ENCODE results near the gene ETV6.

Gene ETV6

DNA sequence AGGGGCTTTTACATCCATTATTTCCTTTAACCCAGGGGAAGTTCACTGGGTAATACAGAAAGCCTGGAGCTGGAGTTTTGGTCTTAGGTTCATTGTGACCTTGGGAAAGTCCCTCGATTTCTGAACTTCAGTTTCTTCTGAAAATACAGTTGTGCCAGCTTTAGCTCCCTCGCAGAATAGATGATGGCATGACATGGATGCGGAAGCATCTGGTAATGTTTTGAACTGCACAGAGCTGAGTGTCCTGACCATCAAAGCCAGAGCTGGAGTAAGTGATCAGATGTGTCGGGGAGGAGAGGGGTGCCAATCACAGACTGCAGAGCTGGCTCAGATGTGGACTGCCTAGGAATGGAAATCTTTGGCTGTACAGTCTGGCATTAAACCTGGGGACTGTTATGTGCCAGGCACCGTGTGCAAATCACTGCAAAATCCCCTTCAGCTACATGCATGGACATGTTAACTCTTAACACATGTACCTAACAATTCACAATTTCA, 180.9 kb downstream of the ETV6 start:
- no peak for DNase-seq (ENCODE audit: low read depth)

- DNase-seq (ENCODE audit: low read depth): no peak
These were observed 182.6 kb downstream of the ETV6 start for GRCh38 chr12:11832093-11832492.

DNA sequence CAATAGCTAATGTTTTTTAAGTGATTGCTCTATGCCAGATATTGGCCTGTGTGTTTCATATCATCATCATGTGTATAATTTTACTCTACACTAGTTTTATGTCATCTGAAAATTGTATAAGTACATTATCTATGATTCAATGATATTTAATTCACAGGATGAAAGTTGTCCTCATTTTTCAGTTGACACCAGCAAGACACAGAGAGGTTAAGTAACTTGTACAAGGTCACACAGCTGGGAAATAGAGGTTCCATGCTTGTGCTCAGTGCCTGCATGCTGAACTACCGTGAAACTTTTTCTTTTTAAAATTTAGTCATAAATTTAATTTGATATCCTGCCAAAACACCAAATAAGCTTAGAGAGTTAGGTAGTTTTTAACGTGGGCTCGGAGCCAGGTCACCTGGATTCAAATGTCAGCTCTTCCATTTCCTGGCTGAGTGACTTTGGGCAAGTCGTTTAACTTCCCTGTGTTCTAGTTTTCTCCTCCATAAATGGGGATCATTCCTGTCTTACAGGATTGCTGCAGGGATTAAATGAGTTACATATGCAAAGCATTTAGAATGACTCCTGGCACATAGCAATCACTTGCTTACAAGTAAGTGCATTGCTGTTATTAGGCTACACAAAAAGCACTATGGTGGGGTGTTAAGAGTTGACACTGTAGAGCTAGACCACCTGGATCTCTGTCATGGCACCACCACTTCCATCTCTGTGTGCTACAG, 183.9 kb downstream of the ETV6 start:
- no peak for DNase-seq (ENCODE audit: low read depth)

GRCh38 chr12:11834104-11834812, 184.8 kb downstream of the ETV6 start:
- no peak for DNase-seq (ENCODE audit: low read depth)

GRCh38 chr12:11834931-11835330, 185.5 kb downstream of the ETV6 start:
- no peak for DNase-seq (ENCODE audit: low read depth)

- peak; percentile 64 for DNase-seq (ENCODE audit: low read depth)
These were observed 187.0 kb downstream of the ETV6 start for GRCh38 chr12:11836282-11837151.

DNA sequence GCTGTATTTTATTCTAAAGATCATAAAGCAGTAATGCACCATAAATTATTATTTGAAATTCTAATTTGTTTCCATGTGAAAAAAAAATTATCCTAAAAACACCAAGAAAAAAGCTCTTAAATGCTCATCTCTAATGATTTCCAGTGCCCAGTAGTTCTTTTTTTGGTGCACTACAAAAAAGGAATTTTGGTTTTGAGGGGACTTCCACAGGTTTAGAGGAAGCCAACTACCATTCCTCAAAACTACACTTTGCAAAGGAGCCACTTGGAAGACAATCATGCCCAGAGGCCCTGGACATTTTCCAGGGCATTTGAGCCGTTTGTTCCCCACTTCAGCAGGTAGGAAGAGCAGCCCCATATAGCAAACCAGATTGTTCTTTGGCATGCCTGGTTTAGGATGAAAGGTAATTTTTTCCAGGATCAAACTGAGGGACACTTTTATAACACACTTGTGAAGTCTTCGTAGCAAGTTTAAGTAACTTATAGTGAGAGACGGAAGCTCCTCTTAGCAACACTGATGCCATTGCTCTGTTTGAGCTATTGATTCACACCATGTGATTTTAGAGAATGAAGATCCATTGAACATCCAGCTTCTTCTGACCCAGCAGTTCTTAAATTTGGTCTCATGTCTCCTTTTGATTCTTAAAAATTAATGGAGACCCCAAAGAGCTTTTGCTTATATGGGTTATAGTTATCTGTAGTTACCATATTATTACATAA, 187.9 kb downstream of the ETV6 start:
- DNase-seq (ENCODE audit: low read depth): no peak

GRCh38 chr12:11838403-11838802, 188.9 kb downstream of the ETV6 start:
- no peak for DNase-seq (ENCODE audit: low read depth)

GRCh38 chr12:11839091-11839641, 189.7 kb downstream of the ETV6 start:
- DNase-seq (ENCODE audit: low read depth): no peak

DNA sequence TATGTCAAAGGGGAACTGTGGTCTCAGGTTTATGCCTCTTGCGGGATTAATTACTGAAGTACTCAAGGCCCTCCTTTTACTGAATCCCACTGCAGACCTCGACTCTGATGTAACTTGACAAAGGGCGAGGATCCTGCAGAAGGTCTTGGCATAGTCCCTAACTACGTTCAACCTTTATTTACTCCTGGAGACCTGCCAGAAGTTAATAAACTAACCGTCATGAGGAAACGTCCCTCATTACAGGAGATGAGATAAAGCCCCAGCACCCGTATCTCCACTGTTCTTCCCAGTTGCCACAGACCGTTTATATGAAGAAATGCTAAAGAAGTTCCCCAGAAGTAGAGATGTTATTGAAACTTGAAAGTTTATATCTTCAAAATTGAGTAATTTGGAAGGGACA, 190.9 kb downstream of the ETV6 start:
- no peak for DNase-seq (ENCODE audit: low read depth)

DNA sequence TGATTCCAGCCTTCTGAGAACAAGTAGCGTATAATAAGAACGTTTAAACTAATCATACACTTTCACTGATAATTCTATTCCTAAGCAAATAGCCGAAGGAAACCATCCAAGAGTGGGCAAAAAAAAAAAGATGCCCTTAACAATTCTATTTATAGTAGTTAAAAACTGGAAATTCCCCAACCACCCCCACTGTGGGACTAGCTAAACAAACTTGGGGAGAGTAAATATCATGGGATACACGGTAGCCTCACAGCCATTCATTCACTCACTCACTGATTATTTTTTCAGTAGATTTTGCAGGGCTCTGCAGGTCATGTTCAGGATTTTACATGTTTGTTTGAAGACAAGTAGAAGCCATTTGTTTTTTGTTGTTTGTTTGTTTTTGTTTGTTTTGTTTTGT, 197.0 kb downstream of the ETV6 start:
- DNase-seq (ENCODE audit: low read depth): no peak

DNA sequence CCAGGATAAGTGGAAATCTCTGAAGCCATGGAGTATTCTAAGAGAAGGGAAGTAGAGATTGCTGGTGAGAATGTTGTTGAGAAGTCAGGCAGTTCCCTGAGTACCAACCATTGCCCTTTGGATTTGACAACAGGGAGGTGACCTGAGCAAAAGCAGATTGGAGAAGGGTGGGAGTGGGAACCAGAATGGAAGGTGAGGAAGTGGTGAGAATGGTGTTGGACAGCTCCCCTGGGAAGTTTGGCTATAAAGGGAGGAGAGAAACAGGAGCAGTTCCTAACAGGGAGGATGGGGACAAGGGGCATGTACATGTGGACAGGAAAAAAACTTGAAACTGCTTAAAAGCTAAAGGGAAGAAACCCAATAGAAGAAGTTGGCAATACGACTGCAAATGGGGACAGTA, 198.1 kb downstream of the ETV6 start:
- DNase-seq (ENCODE audit: low read depth): no peak

DNA sequence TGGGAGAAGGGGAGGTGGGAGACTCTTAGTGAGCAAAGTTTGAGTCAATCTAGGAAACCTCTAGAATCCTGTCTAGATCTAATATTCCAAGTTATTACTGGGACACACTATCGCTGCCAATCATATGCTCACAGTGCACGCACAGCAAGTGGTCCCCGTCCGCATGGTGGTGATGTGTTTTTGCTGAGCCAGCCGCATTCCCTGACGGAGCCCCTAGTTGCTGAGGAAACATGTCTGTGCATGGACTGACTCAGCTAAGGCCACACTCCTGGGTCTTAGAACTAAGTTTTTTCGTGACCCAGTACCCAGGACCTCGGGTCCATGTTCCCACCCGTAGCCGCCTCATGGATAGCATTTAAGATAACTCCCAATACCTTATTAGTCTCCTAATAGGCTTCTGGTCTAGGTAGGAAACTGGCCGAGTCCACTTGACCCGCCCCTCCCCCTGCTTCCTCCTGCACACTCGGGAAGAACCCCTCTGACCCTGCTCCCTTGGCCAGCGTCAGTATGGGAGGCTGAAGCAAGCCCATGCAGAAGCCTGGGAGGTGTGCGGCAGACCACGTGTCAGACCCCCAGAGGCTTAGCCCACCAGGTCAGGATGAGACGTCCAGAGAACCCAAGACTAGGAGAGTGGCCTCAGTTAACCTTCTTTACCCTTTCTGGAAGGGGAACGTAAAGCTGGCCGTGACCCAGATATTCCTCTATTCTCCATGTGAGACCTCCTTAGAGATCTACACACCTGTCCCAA, 200.5 kb downstream of the ETV6 start:
- no peak for DNase-seq (ENCODE audit: low read depth)

- no peak for DNase-seq (ENCODE audit: low read depth)
These were observed 203.7 kb downstream of the ETV6 start for GRCh38 chr12:11853126-11853525.

DNA sequence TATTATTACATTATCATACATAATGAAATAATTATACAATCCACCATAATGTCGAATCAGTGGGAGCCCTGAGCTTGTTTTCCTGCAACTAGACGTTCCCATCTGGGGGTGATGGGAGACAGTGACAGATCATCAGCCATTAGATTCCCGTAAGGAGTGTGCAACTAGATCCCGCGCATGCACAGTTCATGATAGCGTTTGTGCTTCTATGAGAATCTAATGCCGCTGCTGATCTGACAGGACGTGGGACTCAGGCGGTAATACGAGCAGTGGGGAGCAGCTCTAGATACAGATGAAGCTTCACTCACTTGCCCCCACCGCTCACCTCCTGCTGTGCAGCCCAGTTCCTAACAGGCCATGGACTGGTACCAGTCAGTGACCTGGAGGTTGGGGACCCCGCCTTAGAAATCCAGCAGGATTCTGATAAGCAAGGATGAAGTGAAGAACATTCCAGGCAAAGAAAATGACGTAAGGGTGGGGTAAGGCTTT, 204.6 kb downstream of the ETV6 start:
- DNase-seq (ENCODE audit: low read depth): no peak

DNA sequence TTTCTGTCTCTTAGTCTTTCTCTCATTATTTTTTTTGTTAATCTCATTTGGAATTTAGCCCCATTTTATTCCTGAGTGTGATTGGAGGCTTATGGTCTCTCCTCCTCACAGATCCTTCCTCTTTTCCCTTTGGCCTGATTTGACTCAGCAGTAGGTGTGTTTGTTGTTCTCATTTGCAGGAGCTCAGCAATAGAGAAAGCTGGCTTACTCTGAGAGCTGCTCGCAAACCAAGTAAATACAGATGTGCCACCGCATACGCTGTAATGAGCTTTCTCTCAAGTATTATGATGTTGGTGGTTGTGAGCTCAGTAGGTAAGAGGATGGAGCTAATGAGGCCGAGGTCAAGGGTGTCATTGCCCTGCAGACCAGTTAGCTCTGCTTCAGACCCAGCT, 206.5 kb downstream of the ETV6 start:
- no peak for DNase-seq (ENCODE audit: low read depth)

GRCh38 chr12:11856971-11857370, 207.5 kb downstream of the ETV6 start:
- no peak for DNase-seq (ENCODE audit: low read depth)

DNA sequence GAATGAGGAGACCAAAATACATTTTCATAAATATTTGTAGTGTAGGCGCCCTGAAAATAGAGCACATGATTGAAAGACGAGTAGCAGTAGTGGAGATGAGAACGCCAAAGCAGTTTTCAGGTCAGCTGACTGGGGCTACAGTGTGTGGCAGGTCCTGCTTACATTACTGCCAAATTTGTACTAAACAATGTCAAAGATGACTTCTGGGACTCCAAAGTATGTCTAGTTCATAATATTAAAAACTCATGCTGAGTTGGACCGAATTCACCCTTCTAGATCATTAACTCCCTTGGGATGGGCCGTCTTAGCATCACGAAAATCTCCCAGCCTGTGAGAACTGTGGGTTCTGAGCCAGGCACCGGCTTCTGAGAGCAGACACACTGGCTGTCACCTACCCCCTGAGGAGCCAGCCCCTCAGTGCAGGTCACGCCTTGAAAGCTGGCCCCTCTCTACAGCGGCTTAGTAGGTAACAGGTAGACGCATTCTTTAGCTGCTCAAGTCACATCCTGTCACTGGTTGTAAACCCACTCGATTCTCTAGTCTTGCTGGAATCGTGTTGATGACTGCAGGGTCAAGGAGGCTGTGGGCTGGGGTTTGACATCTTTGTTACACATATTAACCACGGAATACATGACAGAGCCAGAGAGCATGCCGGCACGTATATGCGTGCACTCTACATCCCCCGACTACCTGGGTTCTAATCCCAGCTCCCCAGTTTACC, 210.4 kb downstream of the ETV6 start:
- peak; percentile 33 for DNase-seq (ENCODE audit: low read depth)

- no peak for DNase-seq (ENCODE audit: low read depth)
These were observed 211.8 kb downstream of the ETV6 start for GRCh38 chr12:11861155-11861863.
